Dermis blood vessel endothelial cell (primary cell): Measurements from ENCODE around the gene ENGASE. TPM values are rescaled to one million over a fixed set of nuclear protein-coding genes. Genes with fewer than 3 reads are reported as not detected.
A peak's percentile ranks its signal among the peaks of the same experiment; 100 is the strongest.

Experiments
- DNase-seq: peaks from one replicate; pipeline ENCODE4 v3.0.0; 2010
- total RNA-seq: library from RNA; depleted of rRNA; stranded (reverse); fragments of >200 nt; gene quantifications from 2 replicates; pipeline ENCODE4 v1.2.3, GENCODE V29; 2014

The ENGASE gene
- total RNA-seq, 1 donor from 2014 or later = 19.6 TPM

GRCh38 chr17:79080761-79081290, 6.2 kb downstream of the ENGASE start:
- no peak for DNase-seq

DNA sequence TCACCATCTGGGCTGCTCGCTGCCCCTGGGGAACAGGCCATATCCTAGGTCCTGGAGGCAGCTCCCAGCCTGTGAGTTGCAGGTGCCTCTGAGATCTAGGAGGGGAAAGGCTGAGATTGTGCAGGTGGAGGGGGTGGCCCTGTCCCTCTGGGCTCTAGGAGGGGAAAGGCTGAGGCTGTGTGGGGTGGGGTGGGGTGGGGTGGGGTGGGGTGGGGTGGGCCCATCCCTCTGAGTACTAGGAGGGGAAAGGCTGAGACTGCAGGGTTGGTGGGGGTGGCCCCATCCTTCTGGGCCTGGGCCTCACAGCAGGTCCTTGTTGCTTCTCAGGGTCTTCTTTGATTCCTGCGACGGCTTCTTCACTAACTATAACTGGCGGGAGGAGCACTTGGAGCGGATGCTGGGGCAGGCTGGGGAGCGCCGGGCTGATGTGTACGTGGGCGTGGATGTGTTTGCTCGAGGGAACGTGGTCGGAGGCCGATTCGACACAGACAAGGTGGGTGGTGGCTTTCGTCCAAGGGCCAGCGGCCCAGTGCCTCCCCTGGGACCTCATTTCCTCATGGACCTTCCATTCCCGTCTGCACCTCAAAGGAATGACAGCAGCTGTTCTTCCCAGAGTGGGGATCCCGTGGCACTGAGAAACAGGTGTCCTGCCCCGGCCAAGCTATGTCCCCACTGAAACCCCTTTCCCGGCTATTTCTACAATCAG, 7.1 kb downstream of the ENGASE start:
- no peak for DNase-seq

GRCh38 chr17:79082311-79083190, 7.9 kb downstream of the ENGASE start:
- peak; percentile 74 for DNase-seq

- DNase-seq = no peak
Measured at GRCh38 chr17:79083191-79083971, 8.8 kb downstream of the ENGASE start.

DNA sequence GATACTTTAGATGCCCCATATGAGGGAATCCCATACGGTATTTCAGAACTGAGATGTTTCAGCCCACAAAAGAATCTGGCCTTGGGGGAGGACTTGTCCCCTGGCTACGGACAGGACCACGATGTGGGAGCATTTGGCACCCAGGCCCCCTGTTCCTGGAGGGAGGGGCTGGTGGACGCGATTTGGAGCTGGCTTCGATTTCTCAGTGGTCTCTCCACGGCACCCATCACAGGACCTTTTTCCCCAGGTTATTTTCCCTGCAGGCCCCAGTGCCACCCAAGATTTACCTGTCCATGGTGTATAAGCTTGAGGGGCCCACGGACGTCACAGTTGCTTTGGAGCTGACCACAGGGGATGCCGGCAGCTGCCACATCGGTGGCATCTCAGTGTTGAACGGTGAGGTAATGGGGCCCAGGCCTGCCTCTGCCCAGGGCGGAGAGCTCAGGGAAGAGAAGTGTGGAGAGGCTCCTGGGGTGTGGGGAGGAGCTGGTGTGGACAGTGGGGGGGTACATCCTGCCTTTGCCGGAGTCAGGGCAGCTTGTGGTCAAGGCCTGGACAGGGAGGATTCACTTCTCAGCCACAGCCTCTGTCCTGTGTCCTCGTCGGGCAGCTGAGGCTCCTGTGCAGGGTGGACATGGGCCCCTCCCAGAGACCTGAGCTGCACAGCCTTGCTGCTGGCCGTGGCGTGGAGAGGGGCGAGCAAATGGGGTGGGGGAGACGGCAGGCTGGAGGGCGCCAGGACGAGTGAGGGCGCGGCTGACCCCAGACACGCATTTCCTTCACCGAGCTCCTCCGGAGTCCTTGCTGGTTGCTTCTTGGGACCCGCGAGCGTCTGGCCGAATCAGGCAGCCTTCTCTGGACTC, 9.9 kb downstream of the ENGASE start:
- DNase-seq = no peak

DNA sequence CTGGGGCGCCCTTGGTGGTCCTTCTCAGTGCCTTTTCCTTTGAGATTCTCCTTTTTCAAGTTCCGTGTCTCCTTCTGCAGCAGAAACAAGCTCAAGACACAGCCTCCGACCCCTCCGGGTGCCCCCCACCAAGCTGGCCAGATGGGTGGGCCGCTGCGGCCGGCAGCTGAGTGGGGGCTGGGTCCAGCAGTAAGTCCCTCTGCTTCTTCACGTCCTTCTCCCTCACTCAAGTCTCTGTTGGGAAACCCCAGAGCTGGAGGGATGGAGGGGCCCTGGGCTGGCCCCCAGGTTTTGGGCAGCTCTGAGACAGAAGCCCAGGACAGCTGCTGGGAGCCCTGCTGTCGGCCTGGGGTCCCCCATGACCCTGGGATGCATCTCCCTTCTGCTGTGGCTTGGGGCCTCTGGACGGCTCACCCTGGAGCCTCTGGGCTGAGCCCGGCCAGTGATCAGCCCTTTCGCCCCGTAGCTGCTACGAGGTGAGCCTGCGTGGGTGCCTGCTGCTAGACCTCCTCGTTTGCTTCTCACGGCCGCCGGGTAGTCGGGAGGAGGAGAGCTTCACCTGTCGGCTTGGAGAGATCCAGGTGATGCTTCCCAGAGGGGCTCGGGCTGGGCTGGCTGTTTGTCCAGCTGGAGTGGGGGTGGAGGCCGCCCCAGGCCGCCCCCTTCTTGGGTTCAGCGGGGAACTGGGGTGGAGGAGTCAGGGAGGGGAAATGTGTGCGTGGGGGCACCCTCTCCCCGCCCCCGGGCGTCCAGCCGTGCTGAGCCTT, 10.7 kb downstream of the ENGASE start:
- no peak for DNase-seq

GRCh38 chr17:79085921-79086551, 11.4 kb downstream of the ENGASE start:
- DNase-seq = no peak

DNA sequence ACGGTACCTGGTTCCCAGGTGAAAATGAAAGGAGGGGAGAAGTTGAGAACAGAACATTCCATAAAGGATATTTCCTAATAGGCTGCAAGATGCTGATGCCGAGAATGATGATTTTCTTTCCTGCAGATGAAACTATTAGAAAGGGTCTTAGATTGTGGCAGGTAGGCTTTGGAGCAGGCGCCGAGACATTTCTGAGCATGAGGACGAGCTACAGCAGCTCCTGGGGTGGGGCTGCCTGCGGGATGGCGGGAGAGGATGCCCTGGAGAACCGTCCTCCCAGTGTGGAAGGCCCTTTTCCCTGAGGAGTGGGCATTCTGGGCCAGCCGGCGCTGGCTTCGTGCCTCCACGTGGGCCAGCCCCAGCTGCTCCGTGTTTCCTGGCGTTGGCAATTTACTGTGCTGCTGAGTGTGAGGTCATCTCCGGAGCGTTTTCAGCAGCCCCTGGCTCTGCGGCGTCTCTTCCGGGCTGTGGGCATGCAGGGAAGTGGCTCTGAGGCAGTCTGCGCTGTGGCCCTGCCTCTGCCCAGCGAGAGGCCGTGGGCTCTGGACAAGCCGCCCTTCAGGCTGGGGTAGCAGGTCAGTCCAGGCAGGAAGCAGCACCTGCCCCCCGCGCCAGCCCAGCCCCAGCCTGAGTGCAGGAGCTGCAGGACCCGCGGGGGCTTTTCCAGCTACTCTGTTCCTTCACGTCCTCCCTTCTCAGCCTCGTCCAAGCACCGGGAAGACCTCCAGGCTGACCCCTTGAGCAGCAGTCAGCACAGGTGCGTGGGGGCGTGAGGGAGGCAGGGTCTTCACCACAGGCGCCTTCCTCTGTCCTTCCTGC, 12.2 kb downstream of the ENGASE start:
- DNase-seq = peak; percentile 44

GRCh38 chr17:79087428-79088143, 13.0 kb downstream of the ENGASE start:
- peak; percentile 80 for DNase-seq

- no peak for DNase-seq
Measured at GRCh38 chr17:79088247-79088996, 13.8 kb downstream of the ENGASE start.

DNA sequence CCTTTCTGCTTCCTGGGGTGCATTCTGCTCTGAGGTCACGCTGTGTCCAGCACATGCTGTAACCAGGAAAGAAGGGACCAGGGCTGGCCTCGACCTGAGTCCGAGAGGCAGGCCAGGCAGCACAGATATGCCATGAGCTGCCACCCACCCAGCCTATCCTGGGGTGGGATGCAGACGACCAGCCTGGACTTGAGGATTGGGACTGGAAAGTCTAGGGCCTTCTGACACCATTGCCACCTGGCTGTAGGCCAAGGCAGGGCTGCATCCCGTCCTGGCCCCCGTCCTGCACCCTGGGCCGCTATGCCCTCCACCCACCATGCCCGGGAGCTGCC, 14.3 kb downstream of the ENGASE start:
- no peak for DNase-seq

DNA sequence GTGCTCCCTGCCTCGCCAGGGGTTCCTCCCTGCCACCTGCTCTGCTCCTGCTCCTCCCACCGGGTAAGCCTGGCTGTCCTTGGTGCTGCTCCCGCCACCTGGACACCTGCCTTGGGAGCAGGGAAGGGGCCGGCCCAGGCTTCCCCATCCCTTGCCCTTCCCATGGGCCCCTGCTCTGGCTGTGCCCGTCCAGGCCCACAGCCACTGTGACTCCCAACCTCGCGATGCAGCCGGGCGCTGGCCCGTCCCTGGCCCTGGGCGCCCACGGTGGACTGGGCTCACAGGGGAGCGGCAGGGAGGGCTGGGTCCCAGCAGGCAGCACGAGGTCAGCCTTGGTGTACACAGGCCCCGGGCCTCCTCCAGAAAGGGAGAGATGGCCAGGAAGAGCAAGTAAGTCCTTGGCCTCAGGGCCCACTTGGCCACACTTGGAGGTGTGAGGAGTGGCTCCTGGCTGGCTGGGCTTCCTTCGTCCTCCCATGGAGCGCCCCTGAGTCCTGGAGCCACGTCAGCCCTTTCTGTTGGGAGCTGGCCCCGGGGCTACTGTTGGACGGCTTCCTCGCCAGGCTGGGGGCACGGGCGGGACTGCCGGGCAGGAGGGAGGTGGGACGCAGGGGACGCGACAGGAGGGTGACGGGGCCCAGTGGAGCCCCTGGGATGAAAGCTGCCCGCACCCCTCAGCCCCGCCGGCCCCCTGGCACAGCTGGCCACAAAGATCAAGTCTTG, 15.3 kb downstream of the ENGASE start:
- DNase-seq = no peak

DNA sequence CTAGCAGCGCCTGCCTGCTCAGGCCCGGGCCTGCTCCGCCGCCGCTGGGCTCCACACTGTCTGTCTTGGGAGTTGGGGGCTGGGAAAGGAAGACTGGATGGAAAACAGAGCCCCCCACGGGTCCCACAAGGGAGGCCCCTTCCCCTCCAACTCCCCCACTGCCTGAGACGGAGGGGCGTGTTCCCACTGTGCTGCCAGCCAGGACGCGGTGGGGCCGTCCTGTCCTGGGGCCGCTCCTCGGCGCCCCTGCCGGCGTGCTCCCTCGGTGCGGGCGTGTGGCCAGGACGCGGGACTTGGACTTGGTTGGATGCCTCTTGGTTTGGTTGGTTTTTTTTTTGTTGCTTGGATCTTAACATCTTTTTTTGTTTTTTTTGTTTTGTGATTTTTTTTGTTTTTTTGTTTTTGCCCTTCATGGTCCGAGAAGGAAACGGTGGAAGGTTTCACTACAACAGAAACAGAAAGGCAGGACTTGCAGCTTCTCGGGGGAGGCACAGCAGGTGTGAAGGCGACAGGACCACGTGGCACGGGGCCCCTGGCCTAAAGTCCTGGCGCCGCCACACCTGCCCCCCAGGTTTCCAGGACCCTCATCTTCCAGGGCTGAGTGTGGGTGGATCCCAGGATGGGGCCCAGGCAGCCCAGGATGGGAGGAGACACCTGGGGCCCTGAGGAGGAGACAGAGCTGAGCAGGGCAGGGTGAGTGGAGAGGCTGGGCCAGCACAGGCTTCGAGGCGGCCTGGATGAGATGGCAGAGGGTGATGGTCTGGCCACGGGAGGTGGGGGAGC, 16.0 kb downstream of the ENGASE start:
- DNase-seq = peak; percentile 28

DNA sequence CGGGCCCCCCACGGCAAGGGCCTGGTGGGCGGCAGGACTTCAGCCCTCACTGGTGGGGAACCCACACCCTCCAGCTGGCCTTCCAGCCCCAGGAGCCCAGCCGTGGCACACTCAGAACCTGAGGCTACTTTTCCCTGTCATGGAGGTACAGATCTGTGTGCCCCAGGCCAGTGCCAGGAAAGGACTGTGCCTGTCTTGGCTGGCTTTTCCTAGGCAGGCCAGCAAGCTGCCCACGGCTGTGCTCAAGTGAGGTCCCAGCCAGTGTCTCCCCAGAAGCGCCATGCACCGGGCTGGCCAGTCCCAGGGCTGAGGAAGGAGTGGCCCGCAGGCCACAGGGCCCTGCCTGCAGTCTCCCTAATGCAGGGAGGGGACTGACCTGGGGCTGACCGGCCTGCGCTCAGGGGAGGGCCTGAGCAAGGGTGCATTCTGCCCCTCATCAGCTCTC, 16.6 kb downstream of the ENGASE start:
- no peak for DNase-seq

DNA sequence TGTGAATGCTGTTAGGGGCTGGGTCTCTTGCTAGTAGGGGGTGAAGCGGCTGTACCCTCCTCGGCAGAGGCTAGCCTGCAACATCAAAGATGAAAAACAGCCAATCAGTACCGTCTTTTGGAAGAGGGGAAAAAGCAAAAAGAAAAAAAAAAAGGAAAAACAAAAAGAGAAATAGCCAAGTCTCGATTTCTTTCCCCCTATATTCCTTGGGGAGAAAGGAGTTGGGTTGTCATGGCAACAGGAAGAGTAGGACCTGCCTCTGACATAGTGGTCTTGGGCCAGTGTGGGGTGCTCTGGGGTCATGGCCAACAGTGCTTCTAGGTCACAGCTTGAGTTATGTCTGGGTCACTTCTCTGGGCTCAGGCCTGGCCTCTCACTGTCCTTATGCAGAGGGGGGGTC, 17.9 kb downstream of the ENGASE start:
- DNase-seq = no peak

- no peak for DNase-seq
Measured at GRCh38 chr17:79093270-79093669, 18.6 kb downstream of the ENGASE start.

DNA sequence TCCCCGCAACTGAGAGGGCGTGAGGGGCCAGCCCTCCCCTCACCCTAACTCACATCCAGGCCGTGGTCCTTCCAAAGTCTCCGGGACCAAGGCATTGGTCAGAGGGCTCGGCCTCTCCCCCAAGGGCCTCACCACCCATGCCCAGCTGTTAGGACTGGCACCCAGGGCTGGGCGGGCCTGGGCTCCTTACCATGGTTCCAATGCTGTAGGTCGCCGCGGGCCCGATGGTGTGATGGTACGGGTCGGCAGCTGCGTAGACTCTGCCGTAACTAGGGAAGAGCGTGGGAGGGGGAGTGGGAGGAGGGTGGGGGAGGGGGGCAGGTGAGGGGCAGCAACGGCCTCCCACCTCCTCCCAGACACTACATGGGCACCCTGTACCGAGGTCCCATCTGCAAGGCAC, 19.6 kb downstream of the ENGASE start:
- DNase-seq = no peak
